Right lobe of liver (tissue), 6 donors: Measurements from ENCODE around the gene NSUN6. TPM values are rescaled to one million over a fixed set of nuclear protein-coding genes. Genes with fewer than 3 reads are reported as not detected.

Source experiments
- ATAC-seq, 4 donors: fragments of 200-7000 bp; cut with Tn5 transposase; one replicate each; pipeline ENCODE4 v1.9.1; 2020; ENCODE audit warnings: mild to moderate bottlenecking in 4 of 4, moderate library complexity in 4 of 4
- DNase-seq, 3 donors: peaks; one replicate each; pipeline ENCODE4 v3.0.0-alpha.2; 2020
- H3K27ac ChIP-seq, 3 donors: fragments of 200-600 bp; one replicate each; pipeline ENCODE4 v1.8.0; 2022
- H3K27me3 ChIP-seq, 2 donors: fragments of 200-600 bp; one replicate each; pipeline ENCODE4 v1.8.0; 2022
- H3K36me3 ChIP-seq, 4 donors: fragments of 200-600 bp; sonication (generic) in 1 of 4; one replicate each; pipeline versions ENCODE4 v1.5.1 to v1.8.0; 2017 to 2022; ENCODE audit warnings: control low read depth in 1 of 4
- H3K4me1 ChIP-seq, 4 donors: fragments of 200-600 bp; sonication (generic) in 1 of 4; one replicate each; pipeline versions ENCODE4 v1.5.1 to v1.8.0; 2017 to 2022; ENCODE audit warnings: control low read depth in 1 of 4
- H3K4me3 ChIP-seq, 3 donors: fragments of 200-600 bp; one replicate each; pipeline ENCODE4 v1.8.0; 2022
- H3K9me3 ChIP-seq, 4 donors: fragments of 200-600 bp; sonication (generic) in 1 of 4; one replicate each; pipeline versions ENCODE4 v1.5.1 to v1.8.0; 2017 to 2022; ENCODE audit warnings: control low read depth in 1 of 4
- CTCF ChIP-seq, 4 donors: fragments of 200-600 bp in 3 of 4; fragments of 450-650 bp in 1 of 4; IDR thresholded peaks; one replicate each; pipeline versions ENCODE4 v1.5.1 to v1.8.0; 2016 to 2022; ENCODE audit warnings: antibody characterized with exemption in 4 of 4, mild to moderate bottlenecking in 2 of 4
- POLR2A ChIP-seq: fragments of 450-650 bp; IDR thresholded peaks from one replicate; pipeline ENCODE4 v1.6.1; 2017; ENCODE audit warnings: antibody characterized with exemption, mild to moderate bottlenecking
- WGBS: methylation state at CpG from one replicate; pipeline ENCODE4 v1.1.6; 2018; ENCODE audit warnings: low coverage, low lambda C conversion rate; ENCODE audit not compliant: insufficient coverage; ENCODE audit errors: missing lambda C conversion rate; 5-methylcytosine and 5-hydroxymethylcytosine counted together
- intact Hi-C, 2 donors: fragments of 100-400 bp; cut with DNase I; formaldehyde crosslinking; loops; one replicate each; pipeline versions ENCODE4 v1.11.2 to v1.14.1; 2022
- total RNA-seq, 6 experiments: library from RNA; depleted of rRNA in 2 of 6; stranded (reverse); fragments of >200 nt in 2 of 6; fragmentation: NEBNext Ultra II Directional in 3 of 6; extraction: Animal tissue kit (Norgen Biotek cat#: 25700) in 3 of 6; gene quantifications; one replicate each; pipeline versions ENCODE4 v1.1.0 to v1.2.4, GENCODE V29; 2016 to 2023
- donor health status: DM: no; HTN: yes; CAD: no.
- donor health status: DM: no; HTN: no; CAD: no.
- donor health status: DM: no; HTN: no; CAD: no.
- donor health status: DM: no; HTN: yes; CAD: no.
- donor health status: DM: no; HTN: yes; CAD: no.

The NSUN6 gene
- total RNA-seq, 6 experiments from 2014 or later = 19.0 to 34.0 (median 27.9) TPM

GRCh38 chr10:18687706-18688105, 36.3 kb upstream of the NSUN6 start:
- 69% methylated on average over 5 of the region's 5 CpGs for WGBS
- intact Hi-C loops = no loop called here
- no peak for ATAC-seq

GRCh38 chr10:18687195-18687594, 35.8 kb upstream of the NSUN6 start:
- no peaks in the 10 kb centered on the region for H3K9me3 ChIP-seq
- no peak overlapping the region for H3K4me3 ChIP-seq
- TF ChIP-seq CTCF (IDR thresholded peaks at IDR 0.05) (no peak), POLR2A (no peak)
- intact Hi-C loops = no loop called here
- WGBS = 81% methylated on average over 4 of the region's 7 CpGs
- H3K4me1 ChIP-seq = no peaks in the 10 kb centered on the region
- H3K27ac ChIP-seq = no peak overlapping the region
- no peaks in the 10 kb centered on the region for H3K36me3 ChIP-seq
- H3K27me3 ChIP-seq = no peaks in the 10 kb centered on the region
- DNase-seq = no peak
- no peak for ATAC-seq

More at GRCh38 chr10:18687706-18688105, 36.3 kb upstream of the NSUN6 start:
- no peak overlapping the region for H3K4me3 ChIP-seq
- no peak for DNase-seq
- H3K36me3 ChIP-seq = no peaks in the 10 kb centered on the region
- no peaks in the 10 kb centered on the region for H3K27me3 ChIP-seq
- TF ChIP-seq CTCF (IDR thresholded peaks at IDR 0.05) (no peak), POLR2A (no peak)
- H3K27ac ChIP-seq = no peak overlapping the region
- H3K4me1 ChIP-seq = no peaks in the 10 kb centered on the region
- no peaks in the 10 kb centered on the region for H3K9me3 ChIP-seq

GRCh38 chr10:18685555-18685954, 34.2 kb upstream of the NSUN6 start:
- no peak for DNase-seq
- Histone ChIP-seq H3K9me3 (no peaks in the 10 kb centered on the region), H3K27ac (no peak overlapping the region), H3K4me1 (no peaks in the 10 kb centered on the region), H3K27me3 (no peaks in the 10 kb centered on the region), H3K36me3 (no peaks in the 10 kb centered on the region), H3K4me3 (no peak overlapping the region)
- intact Hi-C loops = no loop called here
- no peak for TF ChIP-seq CTCF (IDR thresholded peaks at IDR 0.05)
- TF ChIP-seq POLR2A = no peak
- ATAC-seq = no peak
- 76% methylated on average over 7 of the region's 7 CpGs for WGBS

GRCh38 chr10:18684953-18685352, 33.6 kb upstream of the NSUN6 start:
- TF ChIP-seq POLR2A (no peak), CTCF (IDR thresholded peaks at IDR 0.05) (no peak)
- Histone ChIP-seq H3K4me3 (no peak overlapping the region), H3K27me3 (no peaks in the 10 kb centered on the region), H3K4me1 (no peaks in the 10 kb centered on the region), H3K9me3 (no peaks in the 10 kb centered on the region), H3K27ac (no peak overlapping the region), H3K36me3 (no peaks in the 10 kb centered on the region)
- DNase-seq = no peak
- ATAC-seq = no peak
- 55% methylated on average over 3 of the region's 3 CpGs for WGBS
- intact Hi-C loops = no loop called here

GRCh38 chr10:18684416-18684815, 33.0 kb upstream of the NSUN6 start:
- intact Hi-C loops = no loop called here
- no peaks in the 10 kb centered on the region for H3K4me1 ChIP-seq
- WGBS = 63% methylated on average over 1 of the region's 1 CpG
- no peak overlapping the region for H3K27ac ChIP-seq
- DNase-seq (no peak), ATAC-seq (no peak)
- no peak overlapping the region for H3K4me3 ChIP-seq
- no peaks in the 10 kb centered on the region for H3K9me3 ChIP-seq
- TF ChIP-seq POLR2A = no peak
- TF ChIP-seq CTCF (IDR thresholded peaks at IDR 0.05) = no peak
- H3K36me3 ChIP-seq = no peaks in the 10 kb centered on the region
- H3K27me3 ChIP-seq = no peaks in the 10 kb centered on the region
